GM10847 (cell line): ENCODE results near the gene SLC38A10.
A peak's percentile ranks its signal among the peaks of the same experiment; 100 is the strongest.

Source experiments
- POLR2A ChIP-seq: IDR thresholded peaks from 2 replicates; pipeline ENCODE4 v1.6.1; 2011; ENCODE audit not compliant: insufficient read length; ENCODE audit errors: extremely low read depth

The SLC38A10 gene

GRCh38 chr17:81298991-81299738 lies 4.1 kb upstream of the SLC38A10 start:
- no peak for TF ChIP-seq POLR2A

- TF ChIP-seq POLR2A = no peak
Measured at GRCh38 chr17:81298325-81298990, 3.4 kb upstream of the SLC38A10 start.

- TF ChIP-seq POLR2A = no peak
Measured at GRCh38 chr17:81295676-81296381, 722 bp upstream of the SLC38A10 start.

GRCh38 chr17:81294512-81295030 lies 536 bp downstream of the SLC38A10 start:
- TF ChIP-seq POLR2A = no peak

- no peak for TF ChIP-seq POLR2A
Measured at GRCh38 chr17:81292450-81292849, 2.7 kb downstream of the SLC38A10 start.

- no peak for TF ChIP-seq POLR2A
Measured at GRCh38 chr17:81291662-81292061, 3.4 kb downstream of the SLC38A10 start.

GRCh38 chr17:81290230-81290629 lies 4.9 kb downstream of the SLC38A10 start:
- no peak for TF ChIP-seq POLR2A

- TF ChIP-seq POLR2A = no peak
Measured at GRCh38 chr17:81289627-81290026, 5.5 kb downstream of the SLC38A10 start.

GRCh38 chr17:81288715-81289114 lies 6.4 kb downstream of the SLC38A10 start:
- TF ChIP-seq POLR2A = no peak

GRCh38 chr17:81287741-81288430 lies 7.2 kb downstream of the SLC38A10 start:
- TF ChIP-seq POLR2A = no peak

GRCh38 chr17:81287152-81287551 lies 8.0 kb downstream of the SLC38A10 start:
- TF ChIP-seq POLR2A = no peak

- TF ChIP-seq POLR2A = no peak
Measured at GRCh38 chr17:81286491-81287145, 8.5 kb downstream of the SLC38A10 start.

GRCh38 chr17:81285894-81286293 lies 9.2 kb downstream of the SLC38A10 start:
- TF ChIP-seq POLR2A = no peak

- peak; percentile 25 for TF ChIP-seq POLR2A
Measured at GRCh38 chr17:81285179-81285878, 9.8 kb downstream of the SLC38A10 start.

GRCh38 chr17:81282876-81283275 lies 12.2 kb downstream of the SLC38A10 start:
- TF ChIP-seq POLR2A = no peak

GRCh38 chr17:81282141-81282540 lies 13.0 kb downstream of the SLC38A10 start:
- no peak for TF ChIP-seq POLR2A
